Measurements from ENCODE around the gene ACSL3. TPM values are rescaled to one million over a fixed set of nuclear protein-coding genes. Genes with fewer than 3 reads are reported as not detected.
A peak's percentile ranks its signal among the peaks of the same experiment; 100 is the strongest.

Gene ACSL3
- total RNA-seq, 4 donors from 2014 or later = 31.1 to 56.3 (median 52.5) TPM

DNA sequence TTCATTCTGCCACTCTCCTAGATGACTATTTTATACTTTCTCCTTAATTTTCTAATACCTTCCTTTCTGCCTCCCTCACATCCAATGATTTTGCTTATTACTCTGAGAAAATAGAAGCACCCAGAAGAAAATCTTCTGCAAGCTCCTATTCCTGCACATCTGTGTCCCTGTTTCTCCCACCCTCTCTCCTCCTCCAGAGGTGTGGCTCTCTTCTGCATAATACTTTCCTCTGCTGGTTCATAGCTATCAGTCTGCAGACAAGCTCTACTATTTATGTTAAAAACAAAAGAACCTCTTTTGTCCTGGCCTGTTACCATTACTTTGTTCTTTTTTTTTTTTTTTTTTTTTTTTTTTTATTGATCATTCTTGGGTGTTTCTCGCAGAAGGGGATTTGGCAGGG, 34.3 kb downstream of the ACSL3 start:
- no CpG with 5 or more reads among the region's 1 CpG for WGBS
- TF ChIP-seq POLR2A (IDR thresholded peaks at IDR 0.05; ENCODE audit: low read depth) (no peak), EP300 (IDR thresholded peaks at IDR 0.05) (no peak), POLR2AphosphoS5 (IDR thresholded peaks at IDR 0.05) (no peak)
- TF ChIP-seq, protein P1, sequence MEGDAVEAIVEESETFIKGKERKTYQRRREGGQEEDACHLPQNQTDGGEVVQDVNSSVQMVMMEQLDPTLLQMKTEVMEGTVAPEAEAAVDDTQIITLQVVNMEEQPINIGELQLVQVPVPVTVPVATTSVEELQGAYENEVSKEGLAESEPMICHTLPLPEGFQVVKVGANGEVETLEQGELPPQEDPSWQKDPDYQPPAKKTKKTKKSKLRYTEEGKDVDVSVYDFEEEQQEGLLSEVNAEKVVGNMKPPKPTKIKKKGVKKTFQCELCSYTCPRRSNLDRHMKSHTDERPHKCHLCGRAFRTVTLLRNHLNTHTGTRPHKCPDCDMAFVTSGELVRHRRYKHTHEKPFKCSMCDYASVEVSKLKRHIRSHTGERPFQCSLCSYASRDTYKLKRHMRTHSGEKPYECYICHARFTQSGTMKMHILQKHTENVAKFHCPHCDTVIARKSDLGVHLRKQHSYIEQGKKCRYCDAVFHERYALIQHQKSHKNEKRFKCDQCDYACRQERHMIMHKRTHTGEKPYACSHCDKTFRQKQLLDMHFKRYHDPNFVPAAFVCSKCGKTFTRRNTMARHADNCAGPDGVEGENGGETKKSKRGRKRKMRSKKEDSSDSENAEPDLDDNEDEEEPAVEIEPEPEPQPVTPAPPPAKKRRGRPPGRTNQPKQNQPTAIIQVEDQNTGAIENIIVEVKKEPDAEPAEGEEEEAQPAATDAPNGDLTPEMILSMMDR (IDR thresholded peaks at IDR 0.05) = no peak
- no peaks in the 10 kb centered on the region for H3K9me3 ChIP-seq

DNA sequence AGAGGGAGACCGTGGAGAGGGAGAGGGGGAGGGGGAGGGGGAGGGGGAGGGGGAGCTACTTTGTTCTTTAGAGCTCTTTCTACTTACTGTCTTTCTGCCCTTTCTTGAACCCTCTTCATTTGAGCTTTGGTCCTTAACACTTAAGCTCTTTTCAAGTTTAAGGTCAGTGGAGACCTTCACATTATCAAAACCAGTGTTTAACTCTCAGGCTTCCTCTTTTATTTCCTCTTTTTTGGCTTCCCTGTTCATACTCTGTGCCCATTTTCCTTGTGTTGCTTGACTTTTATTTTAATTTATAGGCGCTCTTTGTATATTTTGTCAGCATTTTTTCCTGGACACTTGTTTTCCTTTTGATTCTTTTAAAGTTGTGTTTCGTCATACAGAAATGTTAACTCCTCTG, 37.1 kb downstream of the ACSL3 start:
- WGBS = 58% methylated on average over 2 of the region's 3 CpGs
- TF ChIP-seq POLR2AphosphoS5 (IDR thresholded peaks at IDR 0.05) (no peak), EP300 (IDR thresholded peaks at IDR 0.05) (no peak), POLR2A (IDR thresholded peaks at IDR 0.05; ENCODE audit: low read depth) (no peak)
- TF ChIP-seq, protein P1 (IDR thresholded peaks at IDR 0.05) = no peak
- Histone ChIP-seq H3K4me3 (no peak overlapping the region), H3K9me3 (no peaks in the 10 kb centered on the region), H3K27me3 (no peaks in the 10 kb centered on the region), H3K4me1 (peaks cover 23 to 49% (median 38%) of the 10 kb centered on the region in 4 donors), H3K27ac (replicated peaks in 1 of 4) (no peak overlapping the region), H3K36me3 (no peaks in the 10 kb centered on the region)
- no peak for DNase-seq (ENCODE audit: extremely low spot score)
- intact Hi-C loops (cut with DNase I) = no loop called here

More for the DNA sequence above, 34.3 kb downstream of the ACSL3 start:
- DNase-seq (ENCODE audit: extremely low spot score) = no peak
- Histone ChIP-seq H3K36me3 (no peaks in the 10 kb centered on the region), H3K27ac (replicated peaks in 1 of 4) (no peak overlapping the region), H3K4me1 (peaks cover 34 to 60% (median 53%) of the 10 kb centered on the region in 4 donors), H3K4me3 (no peak overlapping the region), H3K27me3 (no peaks in the 10 kb centered on the region)
- intact Hi-C loops (cut with DNase I) = no loop called here

DNA sequence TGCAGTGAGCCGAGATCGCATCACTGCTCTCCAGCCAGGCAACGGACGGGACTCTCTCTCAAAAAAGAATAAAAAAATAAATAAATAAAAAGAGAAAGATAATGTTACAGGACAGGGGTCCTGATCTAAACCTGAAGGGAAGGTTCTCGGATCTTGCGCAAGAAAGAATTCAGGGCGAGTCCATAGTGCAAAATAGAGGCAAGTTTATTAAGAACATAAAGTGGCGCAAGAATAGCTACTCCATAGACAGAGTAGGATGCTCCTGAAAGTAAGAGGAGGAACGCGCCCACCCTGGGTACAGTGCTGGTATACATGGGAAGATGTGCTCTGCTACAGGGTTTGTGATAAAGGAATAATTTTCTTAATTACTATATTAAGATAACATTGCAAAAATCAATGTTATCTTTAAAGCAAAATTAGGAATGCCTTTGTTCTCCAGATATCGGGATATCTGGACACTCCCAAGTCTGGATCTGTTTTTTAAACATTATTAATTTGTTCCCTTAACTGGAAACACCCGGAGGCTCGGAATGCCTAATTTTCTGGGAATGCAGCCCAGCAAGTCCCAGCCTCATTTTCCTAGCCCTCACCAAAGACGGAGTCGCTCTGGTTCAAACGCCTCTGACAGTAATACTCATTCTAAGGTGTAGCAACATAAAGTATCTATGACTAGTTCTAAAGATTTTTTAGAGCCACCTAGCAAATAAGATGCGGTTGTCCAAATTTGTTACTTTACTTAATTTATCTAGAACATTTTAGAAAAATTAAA, 38.8 kb downstream of the ACSL3 start:
- DNase-seq (ENCODE audit: extremely low spot score) = no peak
- intact Hi-C loops (cut with DNase I) = loop anchor here (5.0 kb wide), 3 partner anchors 37 to 192 kb away; partner anchors contain the start of gene ACSL3
- 78% methylated on average over 17 of the region's 17 CpGs for WGBS

DNA sequence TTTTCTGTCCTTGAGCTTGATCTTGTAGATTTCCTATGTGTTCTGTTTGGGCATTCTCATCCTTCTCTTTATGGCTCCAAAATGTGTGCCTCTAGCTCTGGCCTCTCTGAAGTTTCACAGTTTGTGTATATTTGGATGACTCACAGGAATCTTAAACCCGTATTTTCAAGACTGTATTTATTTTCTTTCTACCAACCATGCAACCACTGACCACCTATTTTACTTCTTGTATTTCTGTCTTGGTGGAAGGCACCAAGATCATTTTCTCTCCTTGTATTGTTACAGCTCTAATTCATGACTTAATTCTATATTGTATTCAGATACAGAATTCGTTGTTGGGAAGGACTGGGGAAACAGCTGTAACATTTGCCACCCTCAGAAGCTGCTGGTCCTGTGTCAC, 39.5 kb downstream of the ACSL3 start:
- Histone ChIP-seq H3K36me3 (no peaks in the 10 kb centered on the region), H3K9me3 (no peaks in the 10 kb centered on the region), H3K27me3 (no peaks in the 10 kb centered on the region), H3K4me3 (no peak overlapping the region), H3K27ac (replicated peaks in 1 of 4) (peak overlapping the region in 2 of 4 donors; percentile 14 to 37), H3K4me1 (peaks cover 15 to 63% (median 43%) of the 10 kb centered on the region in 4 donors)
- TF ChIP-seq POLR2A (IDR thresholded peaks at IDR 0.05; ENCODE audit: low read depth) (no peak), EP300 (IDR thresholded peaks at IDR 0.05) (no peak), POLR2AphosphoS5 (IDR thresholded peaks at IDR 0.05) (no peak)
- TF ChIP-seq, protein P1 (IDR thresholded peaks at IDR 0.05) = no peak
- no peak for DNase-seq (ENCODE audit: extremely low spot score)
- 36% methylated on average over 2 of the region's 2 CpGs for WGBS
- intact Hi-C loops (cut with DNase I) = loop anchor here (5.0 kb wide), 3 partner anchors 38 to 193 kb away; partner anchors contain the start of gene ACSL3

More for the DNA sequence above, 38.8 kb downstream of the ACSL3 start:
- no peaks in the 10 kb centered on the region for H3K36me3 ChIP-seq
- H3K27me3 ChIP-seq = no peaks in the 10 kb centered on the region
- H3K27ac ChIP-seq (replicated peaks in 1 of 4) = peak overlapping the region in 2 of 4 donors; percentile 14 to 37
- peaks cover 19 to 62% (median 42%) of the 10 kb centered on the region in 4 donors for H3K4me1 ChIP-seq
- no peak for TF ChIP-seq EP300 (IDR thresholded peaks at IDR 0.05)
- TF ChIP-seq POLR2A (IDR thresholded peaks at IDR 0.05; ENCODE audit: low read depth) = no peak
- TF ChIP-seq POLR2AphosphoS5 (IDR thresholded peaks at IDR 0.05) = no peak
- TF ChIP-seq, protein P1 (IDR thresholded peaks at IDR 0.05) = no peak
- H3K9me3 ChIP-seq = no peaks in the 10 kb centered on the region
- H3K4me3 ChIP-seq = no peak overlapping the region
